Urinary bladder (tissue), 4 donors: Measurements from ENCODE around the gene CFB. TPM values are rescaled to one million over a fixed set of nuclear protein-coding genes. Genes with fewer than 3 reads are reported as not detected.

ENCODE experiments used
- DNase-seq: peaks from one replicate; pipeline ENCODE4 v3.0.0-alpha.2; 2015; ENCODE audit errors: extremely low spot score
- H3K27ac ChIP-seq: one replicate; pipeline ENCODE4 v1.5.1; 2013; ENCODE audit warnings: low read depth, mild to moderate bottlenecking, moderate library complexity
- H3K36me3 ChIP-seq: one replicate; pipeline ENCODE4 v1.6.1; 2013; ENCODE audit warnings: mild to moderate bottlenecking, moderate library complexity; ENCODE audit not compliant: insufficient read depth
- H3K4me1 ChIP-seq: one replicate; pipeline ENCODE4 v1.6.1; 2013; ENCODE audit warnings: mild to moderate bottlenecking, moderate library complexity; ENCODE audit not compliant: insufficient read depth
- H3K4me3 ChIP-seq: one replicate; pipeline ENCODE4 v1.5.1; 2013; ENCODE audit warnings: low read depth, low read length
- WGBS: extraction: QIAGEN DNeasy Blood & Tissue Kit; methylation state at CpG from one replicate; pipeline ENCODE4 v1.1.7; 2013; 5-methylcytosine and 5-hydroxymethylcytosine counted together
- polyA plus RNA-seq: library from polyadenylated mRNA; stranded (reverse); fragments of 200-250 nt; gene quantifications from one replicate; pipeline ENCODE4 v1.2.3, GENCODE V29; 2013
- total RNA-seq: library from RNA; depleted of rRNA; stranded (reverse); fragments of >200 nt; gene quantifications from one replicate; pipeline ENCODE4 v1.2.3, GENCODE V29; 2014
- donor health status: healthy with polysubstance abuse.
- donor health status: healthy.

CFB gene
- total RNA-seq (6.5 TPM), polyA plus RNA-seq (39.6 TPM)

DNA sequence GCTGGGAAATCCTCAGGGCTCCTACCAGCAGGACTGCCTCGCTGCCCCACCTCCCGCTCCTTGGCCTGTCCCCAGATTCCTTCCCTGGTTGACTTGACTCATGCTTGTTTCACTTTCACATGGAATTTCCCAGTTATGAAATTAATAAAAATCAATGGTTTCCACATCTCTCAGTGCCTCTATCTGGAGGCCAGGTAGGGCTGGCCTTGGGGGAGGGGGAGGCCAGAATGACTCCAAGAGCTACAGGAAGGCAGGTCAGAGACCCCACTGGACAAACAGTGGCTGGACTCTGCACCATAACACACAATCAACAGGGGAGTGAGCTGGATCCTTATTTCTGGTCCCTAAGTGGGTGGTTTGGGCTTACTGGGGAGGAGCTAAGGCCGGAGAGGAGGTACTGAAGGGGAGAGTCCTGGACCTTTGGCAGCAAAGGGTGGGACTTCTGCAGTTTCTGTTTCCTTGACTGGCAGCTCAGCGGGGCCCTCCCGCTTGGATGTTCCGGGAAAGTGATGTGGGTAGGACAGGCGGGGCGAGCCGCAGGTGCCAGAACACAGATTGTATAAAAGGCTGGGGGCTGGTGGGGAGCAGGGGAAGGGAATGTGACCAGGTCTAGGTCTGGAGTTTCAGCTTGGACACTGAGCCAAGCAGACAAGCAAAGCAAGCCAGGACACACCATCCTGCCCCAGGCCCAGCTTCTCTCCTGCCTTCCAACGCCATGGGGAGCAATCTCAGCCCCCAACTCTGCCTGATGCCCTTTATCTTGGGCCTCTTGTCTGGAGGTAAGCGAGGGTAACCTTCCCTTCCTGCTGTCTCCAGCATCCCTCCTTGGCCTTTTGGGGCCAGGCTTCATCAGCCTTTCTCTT, at the start of gene CFB:
Gene CFB, plus strand, starts transcription at position 589 of the 863 bp plus-strand sequence. Its CDS starts 127 bp downstream, at position 716.
- Histone ChIP-seq H3K4me1 (no peaks in the 10 kb centered on the region), H3K27ac (peak within 1 kb of the TSS; percentile 47), H3K4me3 (no peak within 1 kb of the TSS), H3K36me3 (no peaks in the 10 kb centered on the region)
- WGBS = 38% methylated on average over 11 of the region's 11 CpGs
- no peak for DNase-seq

- no peaks in the 10 kb centered on the region for H3K4me1 ChIP-seq
- no peak overlapping the region for H3K27ac ChIP-seq
- peak overlapping the region; percentile 99 for H3K4me3 ChIP-seq
- DNase-seq = no peak
- WGBS = 38% methylated on average over 4 of the region's 4 CpGs
- no peaks in the 10 kb centered on the region for H3K36me3 ChIP-seq
Observed at GRCh38 chr6:31896493-31896855, 49.4 kb upstream of the CFB start.

- H3K36me3 ChIP-seq = no peaks in the 10 kb centered on the region
- H3K4me1 ChIP-seq = no peaks in the 10 kb centered on the region
- peak overlapping the region; percentile 67 for H3K27ac ChIP-seq
- under 1% methylated on average over 59 of the region's 62 CpGs for WGBS
- DNase-seq = no peak
- H3K4me3 ChIP-seq = peak overlapping the region; percentile 99
Observed at GRCh38 chr6:31896856-31897611, 48.9 kb upstream of the CFB start.

GRCh38 chr6:31897612-31898382, 48.1 kb upstream of the CFB start, which contains the start of gene EHMT2:
TSS of gene EHMT2 (minus strand) at chr6:31897698. CDS start at chr6:31897677, 21 bp downstream.
- Histone ChIP-seq H3K4me3 (peak within 1 kb of the TSS; percentile 99), H3K36me3 (no peaks in the 10 kb centered on the region), H3K4me1 (no peaks in the 10 kb centered on the region), H3K27ac (peak within 1 kb of the TSS; percentile 67)
- under 1% methylated on average over 49 of the region's 49 CpGs for WGBS
- DNase-seq = no peak

- Histone ChIP-seq H3K36me3 (no peaks in the 10 kb centered on the region), H3K27ac (no peak overlapping the region), H3K4me3 (peak overlapping the region; percentile 99), H3K4me1 (no peaks in the 10 kb centered on the region)
- DNase-seq = no peak
- 16% methylated on average over 8 of the region's 8 CpGs for WGBS
Observed at GRCh38 chr6:31898383-31899011, 47.4 kb upstream of the CFB start.

DNA sequence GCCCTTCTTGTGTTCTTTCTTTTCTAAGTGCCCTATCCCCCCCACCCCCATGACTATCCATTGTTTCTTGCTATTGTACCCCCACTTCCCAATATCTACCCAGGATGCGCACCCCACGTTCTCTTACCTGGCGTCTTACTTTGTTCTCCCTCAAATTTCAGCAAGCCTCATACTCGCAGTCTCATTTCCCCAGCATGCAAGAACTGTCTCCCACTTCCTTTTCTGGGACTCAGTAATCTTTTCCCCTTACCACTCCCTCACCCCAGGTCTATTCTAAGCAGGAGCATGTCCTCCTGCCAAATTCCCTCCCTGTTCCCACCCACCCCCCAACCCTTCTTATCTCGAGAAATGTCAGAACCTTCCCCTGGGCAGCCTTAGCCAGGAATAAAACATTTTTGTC, 46.7 kb upstream of the CFB start:
- no peak overlapping the region for H3K27ac ChIP-seq
- 62% methylated on average over 5 of the region's 5 CpGs for WGBS
- H3K4me1 ChIP-seq = no peaks in the 10 kb centered on the region
- H3K36me3 ChIP-seq = no peaks in the 10 kb centered on the region
- DNase-seq = no peak
- no peak overlapping the region for H3K4me3 ChIP-seq

DNA sequence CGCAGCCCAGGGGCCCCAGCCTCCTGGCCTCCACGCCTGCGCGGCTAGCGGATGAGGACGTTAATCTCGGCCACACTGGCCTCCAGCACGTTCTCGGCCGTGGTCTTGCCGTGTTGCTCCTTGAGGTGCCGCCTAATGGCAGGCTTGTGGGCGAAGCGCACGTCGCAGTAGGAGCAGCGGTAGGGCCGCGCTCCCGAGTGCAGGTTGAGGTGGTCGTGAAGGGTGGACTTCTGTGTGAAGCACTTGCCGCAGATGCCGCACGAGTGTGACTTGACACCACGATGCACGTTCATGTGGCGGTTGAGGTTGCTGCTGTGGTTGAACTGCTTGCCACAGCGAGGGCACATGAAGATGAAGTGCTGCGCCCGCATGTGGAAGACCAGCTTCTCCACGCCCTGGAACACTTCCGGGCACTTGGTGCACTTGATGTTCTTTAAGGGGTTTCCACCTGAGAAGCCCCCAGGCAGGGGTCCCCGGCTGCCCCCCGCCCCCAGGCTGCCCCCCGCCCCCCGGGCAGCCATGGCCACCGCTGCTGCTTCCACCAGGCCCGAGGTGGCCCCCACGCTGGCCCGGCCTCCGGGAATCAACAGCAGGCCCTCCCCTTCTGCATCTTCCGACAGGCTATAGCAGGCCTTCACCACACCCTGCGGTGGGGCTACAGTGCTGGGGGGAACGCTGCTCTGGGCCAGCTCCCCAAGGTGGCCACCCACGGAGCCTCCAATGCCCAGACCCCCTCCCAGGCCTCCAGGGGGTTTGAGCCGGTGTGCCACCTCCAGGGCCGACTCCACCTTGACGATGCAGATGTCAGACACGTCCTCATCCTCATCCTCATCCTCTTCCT, 45.8 kb upstream of the CFB start:
- 81% methylated on average over 49 of the region's 49 CpGs for WGBS
- Histone ChIP-seq H3K36me3 (no peaks in the 10 kb centered on the region), H3K4me1 (no peaks in the 10 kb centered on the region), H3K27ac (no peak overlapping the region), H3K4me3 (no peak overlapping the region)
- DNase-seq = no peak

GRCh38 chr6:31900917-31901414, 44.9 kb upstream of the CFB start:
- 28% methylated on average over 29 of the region's 29 CpGs for WGBS
- Histone ChIP-seq H3K27ac (peak overlapping the region; percentile 39), H3K36me3 (no peaks in the 10 kb centered on the region), H3K4me1 (no peaks in the 10 kb centered on the region), H3K4me3 (peak overlapping the region; percentile 86)
- no peak for DNase-seq

- under 1% methylated on average over 45 of the region's 45 CpGs for WGBS
- no peak for DNase-seq
- Histone ChIP-seq H3K4me3 (peak overlapping the region; percentile 86), H3K4me1 (no peaks in the 10 kb centered on the region), H3K27ac (peak overlapping the region; percentile 39), H3K36me3 (no peaks in the 10 kb centered on the region)
Observed at GRCh38 chr6:31901415-31901952, 44.4 kb upstream of the CFB start.

DNA sequence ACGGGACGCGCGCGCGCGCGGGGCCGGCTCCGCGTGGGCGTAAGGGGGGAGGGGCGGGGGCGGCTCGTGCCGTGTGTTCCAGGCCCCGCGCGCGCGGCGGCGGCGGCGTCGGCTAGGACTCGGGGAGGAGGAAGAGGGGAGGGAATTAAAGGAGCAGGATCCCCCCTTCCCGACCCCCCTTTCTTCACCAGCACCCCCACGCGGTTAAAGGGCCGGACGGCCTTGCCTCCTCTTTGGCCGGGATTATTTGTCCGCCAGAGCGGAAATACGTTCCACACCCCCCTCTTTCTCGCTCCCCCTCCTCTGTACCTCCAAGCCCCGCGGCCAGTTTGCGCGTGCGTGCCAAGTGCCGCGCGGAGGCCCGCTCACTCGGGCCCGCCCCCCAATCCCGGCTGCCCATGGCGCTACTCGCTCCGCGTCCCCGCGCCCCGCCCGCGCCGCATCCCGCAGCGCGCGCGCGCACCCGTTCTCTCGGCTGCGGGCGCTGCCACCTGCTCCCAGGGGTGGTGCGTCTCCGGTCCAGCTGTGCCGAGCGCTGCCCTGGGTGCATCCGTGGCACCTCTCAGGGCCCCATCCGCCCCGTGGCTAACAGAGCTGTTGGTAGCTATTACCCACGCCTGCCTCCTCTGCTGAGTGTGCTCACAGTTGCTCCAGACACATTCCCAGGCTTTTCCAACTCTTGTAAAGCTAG, 43.8 kb upstream of the CFB start, which contains the start of gene ZBTB12:
Gene ZBTB12, minus strand, starts transcription at position 134 of the 691 bp plus-strand sequence. CDS start 781 bp downstream, outside the sequence.
- Histone ChIP-seq H3K4me1 (no peaks in the 10 kb centered on the region), H3K4me3 (peak within 1 kb of the TSS; percentile 86), H3K36me3 (no peaks in the 10 kb centered on the region), H3K27ac (peak within 1 kb of the TSS; percentile 39)
- peak; percentile 97 for DNase-seq
- WGBS = 0% methylated on average over 76 of the region's 77 CpGs

GRCh38 chr6:31903957-31904356, 41.9 kb upstream of the CFB start:
- H3K27ac ChIP-seq = no peak overlapping the region
- WGBS = 45% methylated on average over 3 of the region's 3 CpGs
- H3K4me3 ChIP-seq = no peak overlapping the region
- no peaks in the 10 kb centered on the region for H3K36me3 ChIP-seq
- no peak for DNase-seq
- H3K4me1 ChIP-seq = no peaks in the 10 kb centered on the region
